Panc1 (cell line): ENCODE measurements around the gene SNX9. TPM values are rescaled to one million over a fixed set of nuclear protein-coding genes. Genes with fewer than 3 reads are reported as not detected.

Experiments
- ATAC-seq: fragments of 200-7000 bp; cut with Tn5 transposase; 2 replicates; pipeline ENCODE4 v1.9.1; 2020; ENCODE audit warnings: mild to moderate bottlenecking, moderate library complexity
- BruUV-seq: library from RNA; stranded (reverse); fragments of 400-500 nt; replicated peaks from 2 replicates; lab custom pipeline; 2021; lab: Mats Ljungman, UMichigan
- CTCF ChIA-PET: fragments of 300-600 bp; sonication (Branson Sonifier 250); formaldehyde crosslinking; loops from one replicate; lab custom pipeline; 2022; ENCODE audit warnings: antibody characterized with exemption; lab: Charles Lee
- POLR2A ChIA-PET: fragments of 300-600 bp; sonication (Branson Sonifier 250); formaldehyde crosslinking; loops from one replicate; lab custom pipeline; 2022; ENCODE audit warnings: antibody characterized with exemption; lab: Charles Lee
- DNase-seq: peaks from one replicate; pipeline ENCODE4 v3.0.0-alpha.2; 2010; ENCODE audit warnings: low read depth, low spot score
- H3K27ac ChIP-seq: 2 replicates; pipeline ENCODE4 v1.5.1; 2011; ENCODE audit warnings: mild to moderate bottlenecking, low read length, inconsistent platforms
- H3K27me3 ChIP-seq: fragments of 200-500 bp; sonication (Bioruptor generic); 2 replicates; pipeline ENCODE4 v1.6.0; 2014; ENCODE audit warnings: low read length, inconsistent platforms; ENCODE audit not compliant: control insufficient read depth, insufficient read depth
- H3K36me3 ChIP-seq: fragments of 200-500 bp; sonication (Bioruptor generic); 2 replicates; pipeline ENCODE4 v1.5.1; 2014; ENCODE audit warnings: inconsistent platforms, mild to moderate bottlenecking, low read length, moderate library complexity; ENCODE audit not compliant: control insufficient read depth, insufficient read depth
- H3K4me1 ChIP-seq: 2 replicates; pipeline ENCODE4 v1.5.1; 2011; ENCODE audit warnings: inconsistent platforms, mild to moderate bottlenecking, low read length, moderate library complexity; ENCODE audit not compliant: control insufficient read depth, insufficient read depth
- H3K4me3 ChIP-seq, 2 experiments: 2 replicates each; pipeline ENCODE4 v1.5.1; 2011 to 2012; ENCODE audit warnings: low read depth in 2 of 2, low read length in 2 of 2, mild to moderate bottlenecking in 2 of 2, inconsistent platforms in 1 of 2, moderate library complexity in 1 of 2
- H3K9me3 ChIP-seq: fragments of 200-500 bp; sonication (Bioruptor generic); 2 replicates; pipeline ENCODE4 v1.5.1; 2014; ENCODE audit warnings: low read depth, mild to moderate bottlenecking, inconsistent platforms, low read length, moderate library complexity; ENCODE audit not compliant: control insufficient read depth, insufficient read depth
- CTCF ChIP-seq: fragments of 450-650 bp; IDR thresholded peaks from 2 replicates; pipeline ENCODE4 v1.5.1; 2017; ENCODE audit warnings: mild to moderate bottlenecking
- POLR2AphosphoS5 ChIP-seq: IDR thresholded peaks from 2 replicates; pipeline ENCODE4 v1.6.1; 2012; ENCODE audit warnings: mild to moderate bottlenecking, low read depth, low read length, moderate library complexity
- SIN3A ChIP-seq: IDR thresholded peaks from 2 replicates; pipeline ENCODE4 v1.6.1; 2012; ENCODE audit warnings: low read depth, mild to moderate bottlenecking, low read length, moderate library complexity, borderline replicate concordance; ENCODE audit not compliant: insufficient read depth
- TCF7L2 ChIP-seq: IDR thresholded peaks from 2 replicates; pipeline ENCODE4 v1.6.1; 2011; ENCODE audit warnings: mild to moderate bottlenecking, low read depth, low read length, inconsistent platforms
- in situ Hi-C: cut with HindIII; loops from 2 replicates; pipeline ENCODE4 v1.10.0; 2016; ENCODE audit warnings: low sequenced_read_pairs, low pct_unique_long_range_greater_than_20kb
- intact Hi-C: fragments of 100-400 bp; cut with micrococcal nuclease; formaldehyde crosslinking; loops from one replicate; pipeline ENCODE4 v1.10.0; 2022; ENCODE audit not compliant: unreplicated experiment
- total RNA-seq: library from RNA; stranded (reverse); gene quantifications from one replicate; pipeline ENCODE4 v1.2.1, GENCODE V29; 2021; ENCODE audit not compliant: unreplicated experiment
- TF ChIP-seq, protein P1 (sequence below), 2 experiments: IDR thresholded peaks; 2 replicates each; pipeline ENCODE4 v1.6.1; 2011 to 2012; ENCODE audit warnings: low read depth in 2 of 2, control low read depth in 1 of 2, low read length in 1 of 2, mild to moderate bottlenecking in 1 of 2, moderate library complexity in 1 of 2; ENCODE audit not compliant: insufficient read depth in 1 of 2

The SNX9 gene
- total RNA-seq, 1 experiment from 2014 or later, result 46.0 TPM

DNA sequence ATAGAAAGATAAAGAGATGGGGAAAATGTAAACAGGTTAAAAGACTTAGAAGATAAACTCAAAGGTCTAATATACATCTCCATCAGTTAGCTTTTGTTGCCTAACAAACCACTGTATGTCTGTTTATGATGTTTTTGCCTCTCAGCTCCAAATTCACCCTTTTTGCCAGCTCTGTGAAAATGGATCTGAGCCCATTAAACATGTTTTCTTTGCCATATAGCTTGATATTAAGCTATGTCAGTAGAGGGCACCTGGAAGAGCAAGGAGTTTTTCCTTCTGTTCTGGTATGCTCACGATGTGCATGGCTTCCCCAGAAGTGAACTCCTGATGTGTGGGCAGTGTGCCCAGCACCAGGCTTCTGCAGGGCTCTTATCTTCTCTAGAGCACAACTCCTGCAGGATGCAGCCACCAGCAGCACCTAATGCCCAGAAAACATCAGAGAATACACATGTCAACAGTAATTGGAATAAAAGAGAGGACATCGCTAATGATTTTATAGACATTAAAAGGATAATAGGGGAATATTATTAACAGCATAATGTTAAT lies 14.6 kb upstream of the SNX9 start:
- DNase-seq, result no peak
- no peaks in the 10 kb centered on the region for H3K27me3 ChIP-seq
- TF ChIP-seq, protein P1, sequence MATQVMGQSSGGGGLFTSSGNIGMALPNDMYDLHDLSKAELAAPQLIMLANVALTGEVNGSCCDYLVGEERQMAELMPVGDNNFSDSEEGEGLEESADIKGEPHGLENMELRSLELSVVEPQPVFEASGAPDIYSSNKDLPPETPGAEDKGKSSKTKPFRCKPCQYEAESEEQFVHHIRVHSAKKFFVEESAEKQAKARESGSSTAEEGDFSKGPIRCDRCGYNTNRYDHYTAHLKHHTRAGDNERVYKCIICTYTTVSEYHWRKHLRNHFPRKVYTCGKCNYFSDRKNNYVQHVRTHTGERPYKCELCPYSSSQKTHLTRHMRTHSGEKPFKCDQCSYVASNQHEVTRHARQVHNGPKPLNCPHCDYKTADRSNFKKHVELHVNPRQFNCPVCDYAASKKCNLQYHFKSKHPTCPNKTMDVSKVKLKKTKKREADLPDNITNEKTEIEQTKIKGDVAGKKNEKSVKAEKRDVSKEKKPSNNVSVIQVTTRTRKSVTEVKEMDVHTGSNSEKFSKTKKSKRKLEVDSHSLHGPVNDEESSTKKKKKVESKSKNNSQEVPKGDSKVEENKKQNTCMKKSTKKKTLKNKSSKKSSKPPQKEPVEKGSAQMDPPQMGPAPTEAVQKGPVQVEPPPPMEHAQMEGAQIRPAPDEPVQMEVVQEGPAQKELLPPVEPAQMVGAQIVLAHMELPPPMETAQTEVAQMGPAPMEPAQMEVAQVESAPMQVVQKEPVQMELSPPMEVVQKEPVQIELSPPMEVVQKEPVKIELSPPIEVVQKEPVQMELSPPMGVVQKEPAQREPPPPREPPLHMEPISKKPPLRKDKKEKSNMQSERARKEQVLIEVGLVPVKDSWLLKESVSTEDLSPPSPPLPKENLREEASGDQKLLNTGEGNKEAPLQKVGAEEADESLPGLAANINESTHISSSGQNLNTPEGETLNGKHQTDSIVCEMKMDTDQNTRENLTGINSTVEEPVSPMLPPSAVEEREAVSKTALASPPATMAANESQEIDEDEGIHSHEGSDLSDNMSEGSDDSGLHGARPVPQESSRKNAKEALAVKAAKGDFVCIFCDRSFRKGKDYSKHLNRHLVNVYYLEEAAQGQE (IDR thresholded peaks at IDR 0.05; ENCODE audit: insufficient read depth in 1 of 2, low read depth in 2 of 2, low read length in 1 of 2), result no peak
- TF ChIP-seq TCF7L2, result no peak
- no peak for TF ChIP-seq CTCF
- TF ChIP-seq SIN3A, result no peak
- TF ChIP-seq POLR2AphosphoS5, result no peak
- ChIA-PET POLR2A (interaction anchor here (0.6 kb wide), 1 partner anchor 92 kb away, joined by 3 read pairs; no protein-coding TSS in a partner anchor), CTCF (interaction anchor here (0.6 kb wide), 2 partner anchors 11 to 405 kb away, joined by 3 to 10 read pairs; no protein-coding TSS in a partner anchor)
- no peaks in the 10 kb centered on the region for H3K4me1 ChIP-seq
- H3K27ac ChIP-seq, result no peak overlapping the region
- peaks cover 13% of the 10 kb centered on the region for H3K9me3 ChIP-seq
- ATAC-seq, result no peak
- in situ Hi-C loops, result no loop called here
- no peaks in the 10 kb centered on the region for H3K36me3 ChIP-seq
- intact Hi-C loops, result no loop called here
- no TSS peak for BruUV-seq
- H3K4me3 ChIP-seq, result no peak overlapping the region

GRCh38 chr6:157809613-157810012 lies 13.4 kb upstream of the SNX9 start:
- no peaks in the 10 kb centered on the region for H3K4me1 ChIP-seq
- H3K9me3 ChIP-seq, result peaks cover 13% of the 10 kb centered on the region
- ATAC-seq, result no peak
- H3K36me3 ChIP-seq, result no peaks in the 10 kb centered on the region
- intact Hi-C loops, result no loop called here
- POLR2A ChIA-PET, result no interaction called here
- no peak overlapping the region for H3K4me3 ChIP-seq
- BruUV-seq, result no TSS peak
- no peak for DNase-seq
- TF ChIP-seq POLR2AphosphoS5, result no peak
- TF ChIP-seq CTCF, result no peak
- TF ChIP-seq, protein P1 (IDR thresholded peaks at IDR 0.05; ENCODE audit: insufficient read depth in 1 of 2, low read depth in 2 of 2, low read length in 1 of 2), result no peak
- no peak for TF ChIP-seq SIN3A
- no peak for TF ChIP-seq TCF7L2
- in situ Hi-C loops, result no loop called here
- CTCF ChIA-PET, result no interaction called here
- no peak overlapping the region for H3K27ac ChIP-seq
- H3K27me3 ChIP-seq, result no peaks in the 10 kb centered on the region
